H9 (cell line): Measurements from ENCODE around the gene ANXA7. TPM values are rescaled to one million over a fixed set of nuclear protein-coding genes. Genes with fewer than 3 reads are reported as not detected.

ENCODE experiments used
- DNase-seq: peaks from one replicate; pipeline ENCODE4 v3.0.0-alpha.2; 2017
- H2AFZ ChIP-seq: one replicate; pipeline ENCODE4 v1.6.1; 2013; ENCODE audit warnings: mild to moderate bottlenecking, low read length, control low read depth, moderate library complexity
- H2AK5ac ChIP-seq: 2 replicates; pipeline ENCODE4 v1.6.1; 2013; ENCODE audit warnings: low read length, control low read depth, mixed read lengths; ENCODE audit not compliant: insufficient read length
- H2BK120ac ChIP-seq: one replicate; pipeline ENCODE4 v1.6.1; 2013; ENCODE audit warnings: low read depth, mild to moderate bottlenecking, low read length, control low read depth, inconsistent platforms; ENCODE audit not compliant: poor library complexity, severe bottlenecking
- H2BK12ac ChIP-seq: 2 replicates; pipeline ENCODE4 v1.6.1; 2013; ENCODE audit warnings: low read length, control low read depth, mixed read lengths, low read depth; ENCODE audit not compliant: insufficient read length
- H2BK15ac ChIP-seq: 2 replicates; pipeline ENCODE4 v1.6.1; 2013; ENCODE audit warnings: low read depth, low read length, control low read depth
- H2BK20ac ChIP-seq: one replicate; pipeline ENCODE4 v1.6.1; 2013; ENCODE audit warnings: low read depth, mild to moderate bottlenecking, low read length, control low read depth, inconsistent platforms; ENCODE audit not compliant: poor library complexity, severe bottlenecking
- H2BK5ac ChIP-seq: 2 replicates; pipeline ENCODE4 v1.6.1; 2013; ENCODE audit warnings: low read length, control low read depth, mixed read lengths; ENCODE audit not compliant: insufficient read length
- H3K14ac ChIP-seq: 2 replicates; pipeline ENCODE4 v1.6.1; 2013; ENCODE audit warnings: low read length, control low read depth; ENCODE audit not compliant: insufficient read depth
- H3K18ac ChIP-seq: 2 replicates; pipeline ENCODE4 v1.6.1; 2013; ENCODE audit warnings: low read depth, mild to moderate bottlenecking, mixed read lengths, low read length, control low read depth; ENCODE audit not compliant: insufficient read length
- H3K23ac ChIP-seq: 2 replicates; pipeline ENCODE4 v1.6.1; 2013; ENCODE audit warnings: low read length, control low read depth, mixed read lengths, low read depth; ENCODE audit not compliant: insufficient read length
- H3K23me2 ChIP-seq: 2 replicates; pipeline ENCODE4 v1.6.1; 2013; ENCODE audit warnings: low read depth, mild to moderate bottlenecking, mixed read lengths, low read length, control low read depth; ENCODE audit not compliant: insufficient read length, poor library complexity, severe bottlenecking
- H3K27ac ChIP-seq: 2 replicates; pipeline ENCODE4 v1.5.1; 2013; ENCODE audit warnings: low read length, control low read depth, mixed read lengths, low read depth; ENCODE audit not compliant: insufficient read length
- H3K27me3 ChIP-seq: 2 replicates; pipeline ENCODE4 v1.6.1; 2013; ENCODE audit warnings: low read length, control low read depth, inconsistent platforms; ENCODE audit not compliant: insufficient read depth
- H3K4ac ChIP-seq: 2 replicates; pipeline ENCODE4 v1.6.1; 2013; ENCODE audit warnings: low read depth, mild to moderate bottlenecking, control low read depth, inconsistent platforms, low read length, moderate library complexity
- H3K4me1 ChIP-seq: 2 replicates; pipeline ENCODE4 v1.6.1; 2013; ENCODE audit warnings: low read length, control low read depth, inconsistent platforms; ENCODE audit not compliant: insufficient read depth
- H3K4me2 ChIP-seq: 2 replicates; pipeline ENCODE4 v1.6.1; 2013; ENCODE audit warnings: low read length, control low read depth, mixed read lengths; ENCODE audit not compliant: insufficient read length, insufficient read depth
- H3K56ac ChIP-seq: 2 replicates; pipeline ENCODE4 v1.6.1; 2013; ENCODE audit warnings: low read depth, mild to moderate bottlenecking, mixed read lengths, low read length, control low read depth; ENCODE audit not compliant: insufficient read length
- H3K79me1 ChIP-seq: 2 replicates; pipeline ENCODE4 v1.6.1; 2013; ENCODE audit warnings: low read depth, mild to moderate bottlenecking, moderate library complexity, low read length, control low read depth, inconsistent platforms; ENCODE audit not compliant: insufficient read depth, poor library complexity, severe bottlenecking
- H3K79me2 ChIP-seq: 2 replicates; pipeline ENCODE4 v1.6.1; 2013; ENCODE audit warnings: low read length, control low read depth, inconsistent platforms; ENCODE audit not compliant: insufficient read depth
- H3K9ac ChIP-seq: 2 replicates; pipeline ENCODE4 v1.6.1; 2013; ENCODE audit warnings: low read length, control low read depth, mixed read lengths; ENCODE audit not compliant: insufficient read length; ENCODE audit errors: extremely low read depth
- H3K9me3 ChIP-seq: one replicate; pipeline ENCODE4 v1.6.1; 2013; ENCODE audit warnings: low read depth, low read length, inconsistent platforms; ENCODE audit not compliant: control insufficient read depth
- H3T11ph ChIP-seq: one replicate; pipeline ENCODE4 v1.6.1; 2013; ENCODE audit warnings: mild to moderate bottlenecking, low read length, control low read depth, inconsistent platforms
- H4K20me1 ChIP-seq: one replicate; pipeline ENCODE4 v1.6.1; 2013; ENCODE audit not compliant: control insufficient read depth, insufficient read length, insufficient read depth
- H4K5ac ChIP-seq: 2 replicates; pipeline ENCODE4 v1.6.1; 2013; ENCODE audit warnings: low read depth, mild to moderate bottlenecking, mixed read lengths, low read length, control low read depth; ENCODE audit not compliant: insufficient read length
- H4K8ac ChIP-seq: replicated peaks from 2 replicates; pipeline ENCODE4 v1.6.1; 2013; ENCODE audit warnings: low read length, control low read depth, mixed read lengths, low read depth; ENCODE audit not compliant: insufficient read length
- H4K91ac ChIP-seq: 2 replicates; pipeline ENCODE4 v1.6.1; 2013; ENCODE audit warnings: low read depth, mild to moderate bottlenecking, moderate library complexity, mixed read lengths, low read length, control low read depth; ENCODE audit not compliant: insufficient read length
- H3K27ac Mint-ChIP-seq, 3 experiments: 2 replicates in 2 of 3; 3 replicates in 1 of 3; pipeline ENCODE4 v1.8.0; 2020 to 2021; ENCODE audit warnings: mixed read lengths in 3 of 3, mild to moderate bottlenecking in 1 of 3, moderate library complexity in 1 of 3
- H3K27me3 Mint-ChIP-seq: 2 replicates; pipeline ENCODE4 v1.8.0; 2021; ENCODE audit warnings: low read depth, mild to moderate bottlenecking, moderate library complexity, mixed read lengths
- H3K36me3 Mint-ChIP-seq, 3 experiments: 2 replicates in 2 of 3; 3 replicates in 1 of 3; pipeline ENCODE4 v1.8.0; 2020 to 2021; ENCODE audit warnings: low read depth in 3 of 3, mixed read lengths in 3 of 3; ENCODE audit not compliant: insufficient read depth in 1 of 3
- H3K4me1 Mint-ChIP-seq, 2 experiments: 2 replicates each; pipeline ENCODE4 v1.8.0; 2020; ENCODE audit warnings: mixed read lengths in 2 of 2
- H3K4me3 Mint-ChIP-seq, 2 experiments: 2 replicates in 1 of 2; 3 replicates in 1 of 2; pipeline ENCODE4 v1.8.0; 2020 to 2021; ENCODE audit warnings: mild to moderate bottlenecking in 2 of 2, mixed read lengths in 2 of 2, moderate library complexity in 1 of 2
- H3K9me3 Mint-ChIP-seq, 2 experiments: 2 replicates in 1 of 2; 3 replicates in 1 of 2; pipeline ENCODE4 v1.8.0; 2020; ENCODE audit warnings: mild to moderate bottlenecking in 2 of 2, mixed read lengths in 2 of 2, moderate library complexity in 1 of 2
- CTCF ChIP-seq: fragments of 200-600 bp; sonication (generic); conservative IDR thresholded peaks from 3 replicates; pipeline ENCODE4 v1.8.0; 2021; ENCODE audit warnings: antibody characterized with exemption, mild to moderate bottlenecking
- WGBS: extraction: QIAGEN DNeasy Blood & Tissue Kit; methylation state at CpG from one replicate; pipeline ENCODE4 v1.1.7; 2013; ENCODE audit warnings: missing lambda C conversion rate, low lambda C conversion rate, mixed read lengths; ENCODE audit not compliant: insufficient read length; ENCODE audit errors: extremely low coverage; 5-methylcytosine and 5-hydroxymethylcytosine counted together
- total RNA-seq: library from RNA; stranded (reverse); gene quantifications from 2 replicates; pipeline ENCODE4 v1.2.1, GENCODE V29; 2021

ANXA7 gene
- total RNA-seq, 1 experiment from 2014 or later: 84.6 TPM

- Mint-ChIP-seq H3K4me3 (no peak overlapping the region), H3K9me3 (no peaks in the 10 kb centered on the region), H3K27ac (0 out of 7 replicates have a peak overlapping the region, but pooled peaks of 1 of the 3 experiments have one; percentile 0), H3K36me3 (peaks cover 0 to 24% (median 3%) of the 10 kb centered on the region in 3 experiments; a peak in 3 of 7 replicates), H3K27me3 (no peaks in the 10 kb centered on the region), H3K4me1 (peaks cover 3 to 6% of the 10 kb centered on the region in 2 experiments; a peak in 3 of 4 replicates)
- WGBS: no CpG with 5 or more reads among the region's 6 CpGs
- no peak overlapping the region for H3K14ac ChIP-seq
- no peak overlapping the region for H3K9ac ChIP-seq
- H3K18ac ChIP-seq: no peak overlapping the region
- H2BK15ac ChIP-seq: no peak overlapping the region
- H3K27ac ChIP-seq: no peak overlapping the region
- no peak overlapping the region for H2BK12ac ChIP-seq
- H2BK5ac ChIP-seq: no peak overlapping the region
- H4K91ac ChIP-seq: no peak overlapping the region
- no peak overlapping the region for H3K23ac ChIP-seq
- H2BK20ac ChIP-seq: no peak overlapping the region
- no peaks in the 10 kb centered on the region for H3K27me3 ChIP-seq
- no peaks in the 10 kb centered on the region for H3K4me1 ChIP-seq
- no peak overlapping the region for H3K4ac ChIP-seq
- no peaks in the 10 kb centered on the region for H3K23me2 ChIP-seq
- no peaks in the 10 kb centered on the region for H4K20me1 ChIP-seq
- no peaks in the 10 kb centered on the region for H3K79me1 ChIP-seq
- no peak overlapping the region for H4K5ac ChIP-seq
- no peak overlapping the region for H3K4me2 ChIP-seq
- H2AK5ac ChIP-seq: no peak overlapping the region
- no peak overlapping the region for H3K56ac ChIP-seq
- H3K9me3 ChIP-seq: no peaks in the 10 kb centered on the region
- H2AFZ ChIP-seq: no peak overlapping the region
- no peak for DNase-seq
- H4K8ac ChIP-seq: no peak overlapping the region
- H3K79me2 ChIP-seq: no peaks in the 10 kb centered on the region
- H3T11ph ChIP-seq: no peak overlapping the region
- no peak for TF ChIP-seq CTCF
- H2BK120ac ChIP-seq: no peak overlapping the region
Measured at GRCh38 chr10:73459683-73460314, 45.9 kb upstream of the ANXA7 start.
